Measurements from ENCODE around the gene VIPR1.

The VIPR1 gene

DNA sequence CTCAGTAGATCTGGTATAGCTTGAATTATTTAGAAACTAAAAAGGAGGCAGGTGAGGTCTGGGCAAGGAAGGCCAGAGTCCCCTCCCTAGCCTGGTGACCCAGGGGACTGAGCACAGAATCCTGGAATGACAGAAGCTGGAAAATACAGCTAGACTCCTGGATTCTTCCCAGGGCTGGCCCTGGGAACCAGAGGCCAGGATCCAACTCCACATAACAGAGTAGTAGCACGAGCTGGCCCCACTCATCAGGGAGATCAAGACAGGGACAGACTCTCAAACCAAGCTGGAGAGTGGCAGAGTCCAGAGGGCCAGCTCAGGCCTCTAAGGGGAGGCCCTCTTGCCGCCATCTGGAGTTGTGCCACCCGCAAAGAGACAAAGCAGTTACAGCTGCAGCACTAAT lies 10.7 kb downstream of the VIPR1 start:
- no peak for DNase-seq

- DNase-seq = no peak
Measured at GRCh38 chr3:42513521-42513920, 11.1 kb downstream of the VIPR1 start.

DNA sequence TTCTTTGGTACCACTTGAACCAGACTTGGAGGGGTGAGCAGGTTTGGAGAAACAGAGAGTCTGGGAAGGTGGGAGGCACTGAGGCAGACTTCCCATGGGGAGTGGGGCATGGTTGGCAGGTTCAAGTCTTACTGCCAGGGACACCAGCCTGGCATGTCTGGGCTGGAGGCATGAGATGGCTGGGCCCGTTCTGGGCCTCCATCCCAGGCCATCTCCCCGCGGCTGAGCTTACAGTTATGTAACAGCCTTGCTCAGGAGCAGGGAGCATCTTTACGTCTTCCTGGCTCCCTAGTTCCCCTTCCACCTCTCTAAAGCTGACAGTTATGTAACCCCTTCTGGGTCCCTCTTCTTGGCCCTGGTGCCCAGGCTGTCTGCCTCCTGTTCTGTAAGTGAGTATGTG lies 12.4 kb downstream of the VIPR1 start:
- DNase-seq = no peak

DNA sequence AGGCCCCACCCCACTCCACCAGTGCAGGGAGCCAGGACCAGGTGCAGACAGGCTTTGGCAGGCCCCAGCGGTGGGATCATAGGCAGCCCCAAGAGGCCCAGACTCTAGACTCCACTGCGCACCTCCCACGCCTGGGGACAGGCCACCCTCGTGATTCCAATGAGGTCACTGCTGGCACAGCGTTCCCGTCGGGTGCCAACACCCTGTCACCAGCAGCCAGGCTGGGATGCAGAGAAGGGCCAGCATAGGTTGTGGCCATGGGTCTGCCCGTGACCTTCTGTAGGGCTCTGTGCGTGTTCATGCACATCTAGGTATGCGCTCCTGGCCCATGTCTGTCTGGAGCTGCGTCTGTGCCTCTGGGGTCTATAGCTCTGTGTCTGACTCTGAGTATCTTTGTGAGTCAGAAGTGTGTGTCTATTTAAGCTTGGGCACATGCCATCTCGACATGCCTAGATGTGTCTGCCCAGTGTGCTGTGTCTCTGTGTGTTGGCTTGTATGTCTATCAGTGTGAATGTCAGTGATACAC lies 13.0 kb downstream of the VIPR1 start:
- DNase-seq = no peak

DNA sequence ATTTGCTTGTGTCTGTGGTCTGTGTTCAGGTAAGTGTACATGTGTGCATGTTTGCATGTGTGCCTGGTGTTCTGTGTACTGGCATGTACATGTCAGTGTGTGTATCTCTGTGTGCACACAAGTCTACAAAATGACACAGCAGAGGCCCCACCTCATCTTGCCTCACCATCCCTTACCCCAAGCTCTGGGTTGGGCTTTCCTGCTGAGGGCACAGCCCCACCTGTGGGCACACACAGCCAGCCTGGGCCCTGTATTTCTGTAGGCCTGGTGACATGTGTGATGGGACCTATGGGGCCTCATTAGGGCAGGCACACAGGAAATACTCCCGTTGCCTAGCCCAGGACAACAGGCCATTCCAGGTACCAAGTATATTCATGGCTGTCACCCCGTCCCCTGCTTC lies 13.5 kb downstream of the VIPR1 start:
- no peak for DNase-seq

- no peak for DNase-seq
Measured at GRCh38 chr3:42516443-42516842, 14.0 kb downstream of the VIPR1 start.

GRCh38 chr3:42517117-42517516 lies 14.7 kb downstream of the VIPR1 start:
- DNase-seq = no peak

DNA sequence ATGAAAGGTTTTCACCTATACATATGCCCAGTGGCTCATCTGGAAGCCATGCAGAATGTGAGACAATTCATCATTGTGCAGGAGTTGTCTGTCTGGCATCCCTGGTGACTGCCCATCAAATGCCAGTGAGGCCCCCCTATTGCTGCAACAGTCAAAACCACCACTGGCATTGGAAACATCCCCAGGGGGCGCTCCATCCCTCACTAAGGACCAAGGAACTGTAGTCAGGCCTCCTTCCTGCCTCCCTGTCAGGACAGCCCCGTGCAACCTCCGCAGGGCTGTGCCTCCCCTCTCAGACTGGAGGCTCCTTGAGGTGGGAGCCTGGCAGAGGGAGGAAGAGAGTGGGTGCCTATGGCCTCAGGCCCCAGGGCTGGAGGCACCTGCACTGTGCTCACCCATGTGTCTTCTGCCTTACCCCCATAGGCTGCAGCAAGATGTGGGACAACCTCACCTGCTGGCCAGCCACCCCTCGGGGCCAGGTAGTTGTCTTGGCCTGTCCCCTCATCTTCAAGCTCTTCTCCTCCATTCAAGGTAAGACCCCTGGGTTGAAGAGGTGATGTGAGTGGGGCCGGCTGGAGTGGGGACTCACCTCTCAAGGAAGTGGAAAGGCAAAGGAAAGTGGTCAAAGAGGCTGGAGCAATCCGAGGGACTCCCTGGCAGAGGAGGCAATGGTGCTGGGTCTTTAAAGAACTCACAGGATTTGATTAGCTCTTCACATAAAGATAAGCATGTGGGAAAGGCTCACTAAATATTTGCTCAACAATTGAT lies 16.5 kb downstream of the VIPR1 start:
- no peak for DNase-seq

- DNase-seq = no peak
Measured at GRCh38 chr3:42519568-42519962, 17.1 kb downstream of the VIPR1 start.

DNA sequence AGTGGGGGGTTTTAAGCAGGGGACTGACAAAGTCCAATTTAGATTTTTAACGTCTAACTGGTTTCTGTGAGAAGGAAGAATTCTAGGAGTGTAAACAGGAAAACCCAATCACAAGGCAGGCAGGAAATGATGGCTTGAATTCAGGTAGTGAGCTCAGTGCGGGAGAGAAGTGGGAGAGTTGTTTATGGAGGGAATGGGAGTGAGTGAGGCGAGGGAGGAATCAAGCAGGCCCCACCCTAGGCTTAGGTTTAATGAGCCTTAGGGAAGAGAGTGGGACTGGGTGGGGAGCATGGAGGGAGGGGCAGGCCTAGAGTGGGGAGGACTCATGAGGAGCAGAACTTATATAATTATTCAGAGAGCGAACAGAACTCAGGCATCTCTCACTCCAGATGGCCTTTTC lies 17.9 kb downstream of the VIPR1 start:
- DNase-seq = no peak

DNA sequence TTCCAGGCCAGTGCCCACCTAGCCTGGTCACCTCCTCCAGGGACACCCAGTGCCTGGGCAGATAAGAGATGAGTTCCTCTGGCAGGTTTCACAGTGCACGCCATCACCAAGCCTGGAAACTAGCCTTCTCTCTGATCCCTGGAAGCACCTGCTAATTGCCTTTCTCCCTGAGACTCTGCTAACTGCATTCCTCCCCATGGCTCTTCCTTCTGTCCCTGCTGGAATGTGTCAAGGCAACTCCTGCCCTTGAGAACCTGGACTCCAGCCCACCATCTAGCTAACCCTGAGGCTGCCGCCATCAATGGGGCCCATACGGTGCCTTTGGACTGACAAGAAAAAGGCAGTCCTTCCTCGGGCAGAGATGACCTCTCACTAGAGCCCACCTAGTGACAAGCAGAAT lies 18.5 kb downstream of the VIPR1 start:
- no peak for DNase-seq

DNA sequence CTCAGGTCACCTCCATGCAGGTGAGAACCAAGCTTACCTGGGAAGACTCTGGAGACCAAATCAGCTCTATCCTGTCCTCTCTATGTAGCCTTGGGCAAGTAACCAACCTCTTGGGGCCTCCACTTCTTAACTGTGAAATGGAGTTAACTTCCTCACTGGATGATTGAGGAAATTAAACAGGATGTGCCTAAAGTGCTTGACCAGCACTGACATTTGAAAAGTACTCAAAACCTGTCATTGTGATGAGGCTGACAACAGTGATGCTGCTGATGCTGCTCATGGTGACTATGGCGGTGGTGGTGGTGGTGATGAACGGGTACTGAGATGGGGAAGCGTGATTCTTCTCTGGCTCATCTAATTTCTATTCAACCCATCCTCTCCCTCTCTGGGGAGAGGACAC lies 22.3 kb downstream of the VIPR1 start:
- DNase-seq = no peak

- DNase-seq = no peak
Measured at GRCh38 chr3:42525212-42525611, 22.8 kb downstream of the VIPR1 start.

GRCh38 chr3:42525736-42526345 lies 23.4 kb downstream of the VIPR1 start:
- no peak for DNase-seq

DNA sequence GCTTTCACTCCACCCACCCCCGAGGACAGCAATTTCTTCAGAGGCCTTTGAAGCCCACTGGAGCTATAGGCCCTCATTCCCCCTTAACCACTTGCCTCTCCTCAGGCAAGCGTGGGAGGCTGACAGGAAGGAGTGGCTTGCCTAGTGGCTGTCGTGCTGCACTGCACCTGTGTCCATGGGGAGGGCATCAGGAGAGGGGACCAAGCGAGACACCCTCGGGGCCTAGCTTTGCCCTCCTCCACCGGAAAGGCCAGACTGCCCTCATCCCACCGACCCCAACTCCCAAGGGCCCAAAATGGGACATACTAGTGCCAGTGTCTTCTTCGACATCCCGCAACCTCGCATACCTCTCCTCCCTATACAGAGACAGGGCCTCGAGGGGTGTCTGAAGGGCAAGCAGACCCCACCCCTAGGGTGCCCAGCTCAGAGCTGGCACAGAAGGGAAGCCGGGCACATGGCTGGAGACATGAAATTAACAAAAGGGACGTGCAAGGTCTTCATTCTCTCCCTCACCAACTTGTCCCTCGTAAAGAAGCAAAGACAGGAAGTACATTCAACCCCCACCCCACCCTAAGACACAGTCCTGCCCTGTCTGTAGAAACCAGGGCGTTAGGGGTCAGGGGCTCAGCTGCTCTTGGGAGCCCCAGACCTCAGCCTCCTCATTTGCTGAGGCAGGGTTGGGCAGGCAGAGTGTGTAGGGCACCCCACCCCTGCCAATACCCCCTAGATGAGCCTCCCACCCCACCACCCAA lies 24.3 kb downstream of the VIPR1 start:
- DNase-seq = peak in 1 of 2 donors; percentile 17

- DNase-seq = no peak
Measured at GRCh38 chr3:42527368-42527917, 25.0 kb downstream of the VIPR1 start.

GRCh38 chr3:42529468-42529867 lies 27.0 kb downstream of the VIPR1 start:
- peak in 1 of 2 donors; percentile 14 for DNase-seq

DNA sequence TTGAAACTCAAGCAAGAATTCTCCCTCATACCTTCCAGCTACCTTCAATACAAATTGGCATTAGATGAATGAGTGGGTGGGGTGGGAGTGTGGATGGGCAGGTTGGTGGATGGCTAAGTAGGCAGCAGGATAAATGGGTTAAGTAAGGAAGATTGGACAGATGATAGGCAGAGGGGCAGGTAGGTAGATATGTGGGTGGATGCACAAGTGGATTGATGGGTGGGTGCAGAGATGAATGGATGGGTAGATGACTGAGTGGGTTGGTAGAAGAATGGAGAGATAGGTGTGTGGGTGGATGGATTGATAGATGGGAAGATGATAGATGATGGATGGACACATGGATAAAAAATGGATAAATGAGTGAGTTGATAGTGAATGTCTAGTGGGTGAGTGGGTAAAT lies 27.6 kb downstream of the VIPR1 start:
- no peak for DNase-seq

- no peak for DNase-seq
Measured at GRCh38 chr3:42531470-42531869, 29.0 kb downstream of the VIPR1 start.

GRCh38 chr3:42532229-42532628 lies 29.8 kb downstream of the VIPR1 start:
- no peak for DNase-seq

DNA sequence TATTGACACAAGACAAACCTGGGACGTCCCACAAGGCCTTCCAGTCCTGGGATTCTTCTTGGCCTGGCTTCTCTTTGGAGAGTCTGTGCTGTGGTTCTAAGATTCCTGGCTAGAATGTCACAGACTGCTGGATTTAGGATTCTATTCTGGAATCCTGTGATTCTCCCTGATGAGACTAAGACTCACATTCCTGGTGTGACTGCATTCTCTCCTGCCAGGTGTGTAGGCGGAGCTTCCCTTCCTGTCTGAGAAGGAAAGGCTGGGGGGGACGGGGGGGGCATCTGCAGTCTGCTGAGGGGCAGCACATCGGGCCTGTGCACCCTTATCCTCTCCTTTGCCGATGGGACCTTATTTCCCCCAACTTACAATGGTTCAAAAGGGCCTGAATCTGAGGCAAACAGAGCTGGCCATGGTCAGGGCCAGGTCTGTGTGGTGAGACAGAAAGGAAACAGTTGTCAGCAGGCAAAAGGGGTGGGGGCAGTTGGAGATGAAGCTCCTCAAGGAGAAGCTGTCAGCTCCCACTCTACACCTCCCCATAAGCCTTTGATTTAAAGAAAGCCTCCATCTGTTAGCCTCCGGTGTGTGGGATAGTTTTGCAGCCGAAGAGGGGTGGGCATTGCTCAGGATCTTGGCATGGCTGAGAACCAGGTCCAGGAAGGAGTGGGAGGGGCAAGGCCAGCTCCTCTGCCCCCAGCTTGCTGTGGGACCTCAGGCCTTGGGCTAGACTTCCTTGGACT lies 30.9 kb downstream of the VIPR1 start:
- DNase-seq = no peak

GRCh38 chr3:42535981-42536784 lies 33.7 kb downstream of the VIPR1 start:
- peak in 1 of 2 donors; percentile 24 for DNase-seq

Measured in bone marrow (tissue), 2 donors.